ENCODE data around the gene ANKAR.
A peak's percentile ranks its signal among the peaks of the same experiment; 100 is the strongest.
"Not testable (repeated sequence)": the region's sequence is repeated elsewhere in the genome, so short reads cannot be mapped to it uniquely, and the experiment has no call there.

Gene ANKAR

GRCh38 chr2:189674374-189675112 lies at the start of gene ANKAR:
Gene ANKAR (plus strand): TSS chr2:189674670. CDS start chr2:189676491, 1,821 bp downstream.
- peak; percentile 75 for DNase-seq

- no peak for DNase-seq
Observed at GRCh38 chr2:189625636-189626035, 48.8 kb upstream of the ANKAR start.

GRCh38 chr2:189627789-189628188 lies 46.7 kb upstream of the ANKAR start:
- DNase-seq, result no peak

GRCh38 chr2:189628817-189629530 lies 45.5 kb upstream of the ANKAR start:
- no peak for DNase-seq

- no peak for DNase-seq
Observed at GRCh38 chr2:189629531-189630453, 44.7 kb upstream of the ANKAR start.

GRCh38 chr2:189631849-189632248 lies 42.6 kb upstream of the ANKAR start:
- DNase-seq, result no peak

GRCh38 chr2:189633392-189633811 lies 41.1 kb upstream of the ANKAR start:
- DNase-seq, result no peak

GRCh38 chr2:189635353-189635752 lies 39.1 kb upstream of the ANKAR start:
- no peak for DNase-seq

GRCh38 chr2:189638301-189639006 lies 36.0 kb upstream of the ANKAR start:
- DNase-seq, result no peak

- no peak for DNase-seq
Observed at GRCh38 chr2:189639007-189639609, 35.4 kb upstream of the ANKAR start.

GRCh38 chr2:189641002-189641401 lies 33.5 kb upstream of the ANKAR start:
- DNase-seq, result no peak

- DNase-seq, result no peak
Observed at GRCh38 chr2:189641590-189641989, 32.9 kb upstream of the ANKAR start.

GRCh38 chr2:189646521-189646920 lies 27.9 kb upstream of the ANKAR start:
- DNase-seq, result no peak

GRCh38 chr2:189648846-189649509 lies 25.5 kb upstream of the ANKAR start:
- no peak for DNase-seq

GRCh38 chr2:189651284-189651683 lies 23.2 kb upstream of the ANKAR start:
- DNase-seq, result no peak

GRCh38 chr2:189653464-189653863 lies 21.0 kb upstream of the ANKAR start:
- not testable (repeated sequence) for DNase-seq

GRCh38 chr2:189654641-189655040 lies 19.8 kb upstream of the ANKAR start:
- DNase-seq, result no peak

- peak; percentile 59 for DNase-seq
Observed at GRCh38 chr2:189657867-189658266, 16.6 kb upstream of the ANKAR start.

- peak; percentile 57 for DNase-seq
Observed at GRCh38 chr2:189658306-189659212, 15.9 kb upstream of the ANKAR start.

- no peak for DNase-seq
Observed at GRCh38 chr2:189659734-189660133, 14.7 kb upstream of the ANKAR start.

GRCh38 chr2:189660803-189661147 lies 13.7 kb upstream of the ANKAR start:
- DNase-seq, result no peak

Measured in MV-4-11 (cell line).